Measurements from ENCODE around the gene MUC22. TPM values are rescaled to one million over a fixed set of nuclear protein-coding genes. Genes with fewer than 3 reads are reported as not detected.

The MUC22 gene
- not detected for total RNA-seq
- polyA plus RNA-seq (ENCODE audit: insufficient read depth, low read depth, low replicate concordance), result not detected
- long read RNA-seq, donor 1, result 0 reads
- long read RNA-seq, donor 2, result 0 reads
- long read RNA-seq, donor 3, result 0 reads
- long read RNA-seq, donor 4, result 0 reads
- long read RNA-seq, donor 5, result 0 reads
- long read RNA-seq, donor 6, result 0 reads
- long read RNA-seq, donor 7, partial matches to known transcripts, result 0 of 1 reads
- long read RNA-seq, donor 7, other reads (novel, unspliced or antisense), result 1 of 1 reads
- long read RNA-seq, donor 8, result 0 reads
- long read RNA-seq, donor 9, result 0 reads
- long read RNA-seq, donor 10, result 0 reads

- no peaks in the 10 kb centered on the region for H3K4me1 ChIP-seq (ENCODE audit: control insufficient read depth in 2 of 3, insufficient read depth in 2 of 3, low read depth in 1 of 3, low read length in 3 of 3)
- H3K27ac ChIP-seq (ENCODE audit: low read depth in 2 of 2, low read length in 2 of 2), result no peak within 1 kb of the TSS
- no peaks in the 10 kb centered on the region for H3K27me3 ChIP-seq (ENCODE audit: control insufficient read depth, insufficient read depth, low read length)
- no peak for TF ChIP-seq CTCF (IDR thresholded peaks at IDR 0.05; ENCODE audit: borderline replicate concordance, extremely low read depth, insufficient read depth)
- no peak for DNase-seq
- no peaks in the 10 kb centered on the region for H3K36me3 ChIP-seq (ENCODE audit: control insufficient read depth in 2 of 3, insufficient read depth in 3 of 3, low read length in 3 of 3)
- intact Hi-C loops (cut with DNase I), result no loop called here
- no peak for FAIRE-seq
- no peak within 1 kb of the TSS for H3K9ac ChIP-seq (ENCODE audit: low read length in 3 of 3)
- H3K9me3 ChIP-seq (ENCODE audit: control insufficient read depth in 2 of 3, insufficient read depth in 1 of 3, low read length in 3 of 3), result no peaks in the 10 kb centered on the region
- no peak within 1 kb of the TSS for H3K4me3 ChIP-seq (ENCODE audit: low read length in 3 of 3)
Measured at GRCh38 chr6:31010393-31011060, at the start of gene MUC22. MUC22 (plus strand) TSS chr6:31010474; CDS start chr6:31010707, 233 bp downstream.

- Histone ChIP-seq H3K27me3 (ENCODE audit: control insufficient read depth, insufficient read depth, low read length) (no peaks in the 10 kb centered on the region), H3K9me3 (ENCODE audit: control insufficient read depth in 2 of 3, insufficient read depth in 1 of 3, low read length in 3 of 3) (no peaks in the 10 kb centered on the region), H3K27ac (ENCODE audit: low read depth in 2 of 2, low read length in 2 of 2) (no peak overlapping the region), H3K4me1 (ENCODE audit: control insufficient read depth in 2 of 3, insufficient read depth in 2 of 3, low read depth in 1 of 3, low read length in 3 of 3) (no peaks in the 10 kb centered on the region), H3K4me3 (ENCODE audit: low read length in 3 of 3) (no peak overlapping the region), H3K36me3 (ENCODE audit: control insufficient read depth in 2 of 3, insufficient read depth in 3 of 3, low read length in 3 of 3) (no peaks in the 10 kb centered on the region), H3K9ac (ENCODE audit: low read length in 3 of 3) (no peak overlapping the region)
- intact Hi-C loops (cut with DNase I), result no loop called here
- no peak for DNase-seq
- no peak for TF ChIP-seq CTCF (IDR thresholded peaks at IDR 0.05; ENCODE audit: borderline replicate concordance, extremely low read depth, insufficient read depth)
- FAIRE-seq, result no peak
Measured at GRCh38 chr6:30960907-30961673, 49.2 kb upstream of the MUC22 start.

- no peaks in the 10 kb centered on the region for H3K36me3 ChIP-seq (ENCODE audit: control insufficient read depth in 2 of 3, insufficient read depth in 3 of 3, low read length in 3 of 3)
- H3K9me3 ChIP-seq (ENCODE audit: control insufficient read depth in 2 of 3, insufficient read depth in 1 of 3, low read length in 3 of 3), result no peaks in the 10 kb centered on the region
- no peak for TF ChIP-seq CTCF (IDR thresholded peaks at IDR 0.05; ENCODE audit: borderline replicate concordance, extremely low read depth, insufficient read depth)
- H3K4me3 ChIP-seq (ENCODE audit: low read length in 3 of 3), result no peak overlapping the region
- intact Hi-C loops (cut with DNase I), result no loop called here
- H3K9ac ChIP-seq (ENCODE audit: low read length in 3 of 3), result no peak overlapping the region
- FAIRE-seq, result no peak
- no peaks in the 10 kb centered on the region for H3K4me1 ChIP-seq (ENCODE audit: control insufficient read depth in 2 of 3, insufficient read depth in 2 of 3, low read depth in 1 of 3, low read length in 3 of 3)
- H3K27me3 ChIP-seq (ENCODE audit: control insufficient read depth, insufficient read depth, low read length), result no peaks in the 10 kb centered on the region
- no peak for DNase-seq
- no peak overlapping the region for H3K27ac ChIP-seq (ENCODE audit: low read depth in 2 of 2, low read length in 2 of 2)
Measured at GRCh38 chr6:30962716-30963115, 47.6 kb upstream of the MUC22 start.

Measured in kidney (tissue), 22 donors.